MG63 (cell line): ENCODE data around the gene KIF12. TPM values are rescaled to one million over a fixed set of nuclear protein-coding genes. Genes with fewer than 3 reads are reported as not detected.
A peak's percentile ranks its signal among the peaks of the same experiment; 100 is the strongest.
"Not testable (repeated sequence)": the region's sequence is repeated elsewhere in the genome, so short reads cannot be mapped to it uniquely, and the experiment has no call there.

Experiments
- DNase-seq: peaks from one replicate; pipeline ENCODE4 v3.0.0-alpha.2; 2020
- H3K27me3 ChIP-seq: fragments of 250-450 bp; sonication (Bioruptor Pico); 2 replicates; pipeline ENCODE4 v1.5.1; 2020; ENCODE audit warnings: mild to moderate bottlenecking, moderate library complexity
- H3K36me3 ChIP-seq: fragments of 250-450 bp; sonication (Bioruptor Pico); 2 replicates; pipeline ENCODE4 v1.5.1; 2020; ENCODE audit warnings: mild to moderate bottlenecking, moderate library complexity
- H3K4me3 ChIP-seq: fragments of 250-450 bp; sonication (Bioruptor Pico); 2 replicates; pipeline ENCODE4 v1.5.1; 2020; ENCODE audit warnings: mild to moderate bottlenecking, moderate library complexity
- H3K9me3 ChIP-seq: fragments of 250-450 bp; sonication (Bioruptor Pico); 2 replicates; pipeline ENCODE4 v1.5.1; 2020; ENCODE audit warnings: mild to moderate bottlenecking, moderate library complexity
- total RNA-seq: library from RNA; depleted of rRNA; stranded (reverse); fragments of >200 nt; shearing (Covaris generic); gene quantifications from 2 replicates; pipeline ENCODE4 v1.2.3, GENCODE V29; 2014; ENCODE audit warnings: low replicate concordance; rRNA removed

KIF12 gene
- total RNA-seq, result not detected in 2 replicates

DNA sequence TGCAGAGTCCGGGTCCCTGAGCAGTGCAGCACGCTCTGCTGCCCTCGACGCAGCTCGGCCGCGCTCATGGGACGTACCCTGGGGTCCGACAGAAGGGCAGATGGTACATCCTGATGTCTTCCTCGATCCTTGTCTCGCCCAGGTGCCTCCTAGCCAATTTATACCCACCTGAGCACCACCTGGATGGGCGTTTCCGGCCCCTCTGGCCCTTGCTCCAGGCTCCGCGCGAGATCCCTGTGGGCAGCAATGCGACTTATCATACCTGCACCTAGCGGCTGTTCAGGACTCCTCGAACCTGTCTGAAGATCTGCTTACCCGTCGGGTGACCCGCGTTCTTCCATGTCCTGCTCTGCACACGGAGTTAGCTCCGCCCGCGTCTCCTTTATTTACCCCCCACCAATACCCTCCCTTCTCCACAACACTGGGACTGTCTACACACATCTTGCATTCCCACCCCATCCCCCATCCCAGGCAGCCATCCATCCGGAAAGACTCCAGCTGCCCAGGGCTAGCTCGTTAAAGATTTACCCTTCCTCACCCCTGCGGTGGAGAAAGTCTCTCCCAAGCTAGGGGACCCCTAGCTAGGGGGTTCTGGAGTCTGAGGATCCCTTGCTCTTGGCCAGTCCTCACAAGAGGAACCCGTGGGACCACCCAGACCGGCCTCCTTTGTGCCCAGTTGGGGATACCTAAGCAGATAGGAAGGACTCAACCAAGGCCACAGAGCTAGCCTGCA lies at the start of gene KIF12:
KIF12 (minus strand) TSS at position 357 of the 733 bp plus-strand sequence; CDS start at position 341, 16 bp downstream.
- Histone ChIP-seq H3K27me3 (no peaks in the 10 kb centered on the region), H3K36me3 (no peaks in the 10 kb centered on the region), H3K9me3 (peaks cover 6% of the 10 kb centered on the region), H3K4me3 (peak within 1 kb of the TSS; percentile 16; the same call in 1 of the 2 replicates)
- no peak for DNase-seq

DNA sequence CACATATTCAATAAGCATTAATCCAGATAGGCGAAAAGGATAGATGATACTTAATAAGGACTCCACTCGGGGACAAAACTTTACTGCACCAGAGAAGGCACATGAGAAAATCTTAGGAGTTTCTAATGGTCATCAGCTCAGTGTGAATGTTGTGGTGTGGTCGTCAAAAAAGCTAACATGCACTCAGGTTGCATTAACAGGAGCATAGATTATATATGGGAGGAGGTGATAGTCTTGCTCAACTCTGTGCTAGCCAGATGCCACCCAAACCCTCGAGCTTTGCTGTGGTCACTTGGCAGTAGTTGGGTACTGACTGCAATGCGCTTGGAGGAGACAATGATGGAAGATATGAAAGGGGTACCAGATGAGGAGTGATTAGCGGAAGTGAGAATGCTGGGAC lies 47.6 kb upstream of the KIF12 start:
- no peak for DNase-seq
- Histone ChIP-seq H3K4me3 (no peak overlapping the region), H3K9me3 (no peaks in the 10 kb centered on the region), H3K36me3 (no peaks in the 10 kb centered on the region), H3K27me3 (peaks cover 2% of the 10 kb centered on the region; the same call in 1 of the 2 replicates)

DNA sequence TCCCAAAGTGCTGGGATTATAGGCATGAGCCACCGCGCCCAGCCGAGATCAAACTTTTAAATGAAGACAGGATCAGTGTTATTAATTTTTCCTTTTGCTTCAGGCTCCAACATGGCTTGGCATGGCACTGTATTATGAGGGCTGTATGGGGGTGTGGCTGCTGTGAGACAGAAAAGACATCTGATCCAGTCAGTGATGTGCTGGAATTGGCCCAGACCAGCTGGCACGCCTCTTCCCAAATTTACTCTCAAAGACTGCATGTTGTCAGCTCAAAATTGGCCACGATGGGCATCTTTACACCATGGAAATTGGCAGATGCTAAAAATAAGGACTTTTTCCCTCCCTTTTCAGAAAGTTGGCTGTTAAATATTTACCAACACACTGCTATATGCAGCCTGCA lies 44.1 kb upstream of the KIF12 start:
- Histone ChIP-seq H3K36me3 (no peaks in the 10 kb centered on the region), H3K9me3 (no peaks in the 10 kb centered on the region), H3K4me3 (no peak overlapping the region), H3K27me3 (peaks cover 2% of the 10 kb centered on the region)
- peak; percentile 49 for DNase-seq

DNA sequence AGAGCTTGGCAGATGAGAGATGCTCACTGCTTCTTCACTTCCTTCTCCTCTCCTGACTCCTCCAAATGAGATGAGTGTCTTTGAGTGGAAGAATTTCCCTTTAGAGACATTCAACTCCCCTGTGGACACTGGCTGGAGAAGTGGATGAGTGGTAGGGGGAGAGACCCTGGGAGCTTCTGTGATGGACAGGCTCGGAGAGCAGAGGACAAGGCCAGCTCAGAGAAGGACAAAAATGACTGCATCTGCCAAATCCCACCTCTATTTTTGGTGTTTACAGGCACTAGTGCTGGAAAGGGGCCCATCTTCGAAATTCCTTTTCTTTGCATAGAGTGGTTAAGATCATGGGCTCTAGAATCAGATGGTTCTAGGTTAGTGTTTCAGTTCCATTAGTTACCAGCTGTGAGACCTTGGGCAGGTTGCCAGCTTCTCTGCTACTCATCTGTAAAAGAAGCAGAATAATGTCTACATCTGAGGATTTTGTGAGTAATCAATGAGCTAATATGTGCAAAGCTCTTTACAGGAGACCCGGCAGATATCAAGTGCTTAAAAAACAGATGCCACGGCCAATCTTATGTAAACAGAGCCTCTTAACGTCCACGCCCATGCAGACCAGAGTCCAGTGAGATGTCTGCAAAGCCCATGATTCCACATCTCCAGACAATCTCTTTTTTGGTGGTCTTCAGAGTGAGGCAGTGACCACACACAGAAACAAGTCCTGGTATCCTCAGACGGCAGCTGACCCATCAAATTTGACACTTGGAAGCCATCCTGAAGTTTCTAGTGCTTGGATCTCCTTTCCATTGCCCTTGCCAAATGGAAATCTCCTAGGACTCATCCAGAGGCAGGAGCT lies 42.7 kb upstream of the KIF12 start:
- Histone ChIP-seq H3K9me3 (no peaks in the 10 kb centered on the region), H3K36me3 (no peaks in the 10 kb centered on the region), H3K27me3 (peaks cover 2% of the 10 kb centered on the region), H3K4me3 (no peak overlapping the region)
- DNase-seq, result peak; percentile 79

DNA sequence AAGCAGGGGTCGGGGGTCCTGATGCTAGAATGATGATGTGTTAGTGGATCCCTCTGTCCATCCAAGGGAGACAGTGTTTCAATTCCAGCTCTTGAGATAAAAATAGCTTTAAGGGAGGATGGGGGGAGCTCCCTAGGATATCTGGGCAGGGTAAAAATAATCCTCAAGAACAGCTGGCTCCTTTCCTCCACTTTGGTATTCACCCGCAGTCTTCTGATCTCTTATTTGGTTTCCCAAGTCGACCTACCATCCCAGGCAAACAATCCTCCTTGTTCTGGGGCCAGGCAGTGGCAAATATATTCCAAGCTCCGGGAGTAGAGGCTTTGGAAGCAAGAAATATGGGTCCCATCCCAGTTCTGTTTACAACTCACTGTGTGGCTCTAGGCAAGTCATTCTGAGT lies 41.8 kb upstream of the KIF12 start:
- DNase-seq, result no peak
- peaks cover 2% of the 10 kb centered on the region for H3K27me3 ChIP-seq
- H3K36me3 ChIP-seq, result no peaks in the 10 kb centered on the region
- no peak overlapping the region for H3K4me3 ChIP-seq
- no peaks in the 10 kb centered on the region for H3K9me3 ChIP-seq

DNA sequence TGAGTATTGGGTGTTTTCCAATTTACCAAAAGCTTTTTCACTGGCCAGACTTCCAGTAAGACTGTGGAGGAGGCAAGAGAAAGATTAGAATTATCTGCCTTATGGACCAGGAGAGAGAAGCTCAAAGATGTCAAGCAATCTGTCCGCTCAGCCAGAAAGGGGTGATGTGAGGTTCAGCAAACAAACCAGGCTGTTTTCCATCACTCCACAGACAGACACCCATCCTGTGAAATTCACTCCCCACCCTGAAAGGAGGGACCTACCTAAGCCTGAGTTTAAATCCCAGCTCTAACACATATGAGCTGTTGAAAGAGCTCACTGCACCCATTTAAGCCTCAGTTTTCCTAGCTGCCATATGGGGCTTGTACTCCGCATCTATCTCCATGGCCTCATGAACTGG lies 41.3 kb upstream of the KIF12 start:
- H3K4me3 ChIP-seq, result no peak overlapping the region
- peaks cover 2% of the 10 kb centered on the region for H3K27me3 ChIP-seq
- no peaks in the 10 kb centered on the region for H3K36me3 ChIP-seq
- H3K9me3 ChIP-seq, result no peaks in the 10 kb centered on the region
- no peak for DNase-seq

DNA sequence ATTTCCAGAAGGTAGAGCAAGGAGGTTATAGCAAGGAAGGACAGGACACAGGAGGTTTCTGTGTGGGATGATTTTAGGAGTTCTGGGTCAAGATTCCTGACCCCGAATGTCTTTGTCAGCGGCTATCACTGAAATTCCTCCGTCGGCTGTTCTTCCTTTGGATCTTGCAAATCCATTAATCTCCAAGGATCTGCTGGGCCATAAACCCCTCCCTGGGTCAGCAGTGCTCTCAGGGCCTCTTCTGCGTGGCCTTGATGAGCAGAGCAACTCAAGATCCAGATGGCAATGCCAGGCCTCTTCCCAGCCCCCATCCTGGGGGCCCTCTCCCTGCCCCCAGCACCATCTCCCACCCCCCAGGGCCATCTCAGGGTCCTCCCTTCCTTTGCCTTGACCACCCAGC lies 40.0 kb upstream of the KIF12 start:
- no peak for DNase-seq
- no peaks in the 10 kb centered on the region for H3K9me3 ChIP-seq
- no peaks in the 10 kb centered on the region; the same call in 1 of the 2 replicates for H3K27me3 ChIP-seq
- no peaks in the 10 kb centered on the region for H3K36me3 ChIP-seq
- no peak overlapping the region for H3K4me3 ChIP-seq

DNA sequence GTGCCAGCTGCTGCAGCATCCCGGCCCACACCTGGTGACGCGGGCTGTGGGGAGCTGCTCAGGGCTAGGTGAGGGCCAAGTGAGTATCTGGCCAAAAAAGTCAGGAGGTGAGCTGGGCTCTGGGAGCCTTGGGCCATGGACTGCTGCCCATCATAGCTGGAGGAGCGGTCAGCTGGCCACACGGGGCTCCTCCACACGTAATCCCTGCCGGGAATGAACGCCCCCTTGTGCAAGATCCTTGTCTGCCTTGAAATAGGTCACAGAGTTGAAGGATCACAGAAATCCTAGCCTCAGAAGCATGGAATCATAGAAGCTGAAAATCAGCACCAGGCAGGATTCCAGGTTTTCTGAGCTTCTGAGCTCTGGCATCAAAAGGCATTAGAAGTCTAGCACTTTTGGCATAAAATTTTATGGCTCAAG lies 39.5 kb upstream of the KIF12 start:
- Histone ChIP-seq H3K27me3 (no peaks in the 10 kb centered on the region; the same call in 1 of the 2 replicates), H3K36me3 (no peaks in the 10 kb centered on the region), H3K9me3 (no peaks in the 10 kb centered on the region), H3K4me3 (no peak overlapping the region)
- DNase-seq, result no peak

DNA sequence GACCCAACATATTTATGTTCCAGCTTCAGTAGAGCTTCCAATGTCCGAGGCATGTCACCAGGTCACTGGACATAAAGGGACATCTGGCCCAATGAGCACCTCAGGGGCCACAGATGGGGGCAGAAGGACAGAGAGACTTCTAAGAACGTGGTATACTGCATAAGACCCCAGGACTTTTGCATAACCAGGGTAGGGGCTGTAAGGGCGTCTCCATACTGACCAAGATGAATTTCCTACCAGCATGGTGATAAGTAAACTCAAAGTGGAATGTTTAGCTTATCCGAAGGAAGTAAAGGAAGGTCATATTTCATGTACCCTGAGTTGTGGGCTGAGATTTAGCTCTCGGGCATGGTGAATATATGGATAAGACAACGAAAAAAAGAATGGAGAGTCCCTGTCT lies 38.7 kb upstream of the KIF12 start:
- H3K4me3 ChIP-seq, result no peak overlapping the region
- H3K27me3 ChIP-seq, result no peaks in the 10 kb centered on the region; the same call in 1 of the 2 replicates
- no peak for DNase-seq
- no peaks in the 10 kb centered on the region for H3K36me3 ChIP-seq
- no peaks in the 10 kb centered on the region for H3K9me3 ChIP-seq

DNA sequence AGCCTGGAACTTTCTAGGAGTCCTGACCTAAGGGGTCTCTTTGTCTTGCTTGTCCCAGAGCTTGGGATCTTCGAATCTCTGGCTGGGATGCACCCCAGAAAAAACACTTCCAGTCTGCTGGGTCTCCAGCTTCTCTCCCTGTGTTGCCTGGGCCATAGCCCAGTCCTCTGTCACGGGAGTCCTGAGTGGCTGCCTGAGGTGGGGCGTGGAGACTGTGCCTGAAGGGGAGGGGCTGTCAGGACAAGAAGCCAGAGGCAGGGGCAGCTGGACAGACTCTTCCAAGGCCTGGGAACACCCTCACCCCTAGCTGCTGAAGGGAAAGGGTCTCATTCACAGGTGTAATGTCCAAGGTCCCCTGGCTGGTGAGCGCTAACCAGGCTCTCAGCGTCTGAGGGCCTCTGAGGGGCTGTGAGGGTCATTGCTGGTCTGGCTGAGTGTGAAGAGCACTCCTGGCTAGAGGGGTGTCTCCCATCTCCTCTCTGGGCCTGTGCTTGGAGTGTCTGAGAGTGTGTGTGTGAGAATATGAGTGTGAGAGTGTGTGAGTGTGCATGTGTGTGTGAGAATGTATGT lies 35.8 kb upstream of the KIF12 start:
- Histone ChIP-seq H3K9me3 (no peaks in the 10 kb centered on the region), H3K27me3 (no peaks in the 10 kb centered on the region), H3K36me3 (no peaks in the 10 kb centered on the region), H3K4me3 (no peak overlapping the region)
- no peak for DNase-seq

DNA sequence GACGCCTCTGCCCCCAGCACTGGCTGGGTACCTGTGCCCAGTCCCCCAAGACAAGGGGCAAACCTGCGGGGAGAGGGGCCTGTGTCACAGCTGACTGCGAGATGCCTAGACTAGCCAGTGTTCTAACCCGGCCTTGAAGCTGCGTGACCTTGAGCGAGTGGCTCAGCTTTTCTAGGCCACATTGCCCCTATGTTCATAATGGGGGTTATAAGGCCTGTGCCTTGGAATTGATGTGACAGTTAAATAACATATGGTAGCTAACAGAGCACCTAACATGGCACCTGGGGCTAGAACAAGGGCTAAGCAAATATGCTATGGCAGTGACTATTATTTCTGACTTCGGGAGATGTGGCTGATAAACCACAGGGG lies 33.4 kb upstream of the KIF12 start:
- no peak overlapping the region for H3K4me3 ChIP-seq
- H3K27me3 ChIP-seq, result no peaks in the 10 kb centered on the region
- no peaks in the 10 kb centered on the region for H3K36me3 ChIP-seq
- H3K9me3 ChIP-seq, result no peaks in the 10 kb centered on the region
- DNase-seq, result no peak

DNA sequence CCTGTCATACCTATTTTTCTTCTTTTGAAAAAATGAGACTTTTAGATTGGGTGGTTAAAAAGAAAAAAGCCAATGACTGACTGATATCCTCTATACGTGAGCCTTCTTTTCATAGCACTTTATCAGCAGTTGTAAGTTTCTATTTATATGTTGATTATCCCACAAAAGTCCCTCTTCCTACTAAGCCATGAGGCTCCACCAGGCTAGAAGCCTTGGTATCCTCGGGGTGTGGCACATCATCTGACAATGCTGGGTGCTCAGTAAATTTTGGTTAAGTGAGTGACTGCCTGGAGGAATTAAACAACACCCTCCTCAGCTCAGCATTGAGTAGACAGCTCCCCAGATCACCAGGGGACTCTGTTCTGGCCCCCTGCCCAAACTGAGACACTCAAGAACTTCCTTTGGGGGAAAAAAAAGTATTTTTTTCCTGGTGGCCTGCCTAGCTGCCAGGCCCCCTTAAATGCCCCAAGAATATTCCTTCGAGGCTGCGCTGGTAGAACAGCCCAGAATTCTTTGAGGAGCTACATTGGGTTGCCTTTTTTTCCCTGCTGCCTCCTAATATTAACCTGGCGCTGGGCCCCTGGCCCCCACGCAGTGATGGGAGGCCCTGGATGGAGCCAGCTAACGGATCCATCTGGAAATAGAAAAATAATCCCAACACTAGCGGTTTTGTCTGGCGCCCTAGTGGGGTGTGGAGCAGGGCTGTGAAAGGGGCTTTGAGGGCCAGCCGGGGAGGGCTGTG lies 32.9 kb upstream of the KIF12 start:
- H3K9me3 ChIP-seq, result no peaks in the 10 kb centered on the region
- H3K4me3 ChIP-seq, result no peak overlapping the region
- no peak for DNase-seq
- H3K27me3 ChIP-seq, result no peaks in the 10 kb centered on the region
- H3K36me3 ChIP-seq, result no peaks in the 10 kb centered on the region

DNA sequence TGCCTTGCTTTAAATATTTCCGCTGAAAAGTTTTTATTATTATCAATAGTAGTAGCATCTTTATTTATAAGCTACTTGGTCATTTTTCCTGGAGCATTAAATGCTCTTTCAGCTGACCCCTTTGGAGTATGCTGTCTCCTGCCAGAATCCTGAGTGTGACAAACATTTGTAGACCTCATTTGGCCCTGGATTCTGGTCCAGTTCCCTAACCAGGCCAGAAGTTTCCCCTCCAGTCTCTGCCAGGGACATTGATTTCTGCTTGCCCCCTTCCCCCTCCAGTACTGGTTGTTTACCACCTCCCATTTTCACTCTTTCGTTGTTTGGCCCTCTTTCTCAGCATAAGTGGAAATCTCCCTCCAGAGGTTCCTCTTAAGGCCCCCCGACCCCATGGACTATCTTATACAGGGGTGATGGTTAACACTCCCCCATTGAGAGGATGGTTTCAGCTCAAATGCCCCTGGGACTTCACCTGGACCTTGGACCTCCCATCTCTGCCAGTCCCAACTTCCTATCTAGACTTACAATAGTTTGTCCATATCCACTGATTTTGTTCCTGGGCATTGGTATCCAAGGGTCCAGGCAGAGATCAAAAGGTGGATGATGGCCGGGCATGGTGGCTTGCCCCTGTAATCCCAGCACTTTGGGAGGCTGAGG lies 31.7 kb upstream of the KIF12 start:
- no peaks in the 10 kb centered on the region for H3K9me3 ChIP-seq
- H3K36me3 ChIP-seq, result no peaks in the 10 kb centered on the region
- no peak for DNase-seq
- H3K27me3 ChIP-seq, result no peaks in the 10 kb centered on the region
- H3K4me3 ChIP-seq, result no peak overlapping the region

DNA sequence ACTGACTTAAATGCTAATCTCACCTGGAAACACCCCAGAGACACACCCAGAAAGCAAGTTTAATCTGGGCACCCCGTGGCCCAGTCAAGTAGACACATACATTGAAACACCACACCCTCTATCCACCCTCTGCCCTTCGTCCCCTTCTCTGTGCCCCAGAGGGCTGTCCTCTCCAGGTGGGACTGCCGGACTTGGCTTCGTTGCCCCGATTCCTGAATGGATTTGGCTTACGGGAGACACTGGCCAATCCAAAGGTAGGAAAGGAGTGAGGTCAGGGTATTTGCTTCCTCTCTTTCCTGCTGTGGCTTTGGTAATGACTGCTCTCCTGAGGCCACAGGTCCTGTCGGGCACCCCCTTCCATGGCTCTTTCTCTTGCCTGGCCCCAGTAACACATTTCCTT lies 31.0 kb upstream of the KIF12 start:
- no peak overlapping the region for H3K4me3 ChIP-seq
- no peak for DNase-seq
- no peaks in the 10 kb centered on the region for H3K36me3 ChIP-seq
- no peaks in the 10 kb centered on the region for H3K27me3 ChIP-seq
- H3K9me3 ChIP-seq, result no peaks in the 10 kb centered on the region

DNA sequence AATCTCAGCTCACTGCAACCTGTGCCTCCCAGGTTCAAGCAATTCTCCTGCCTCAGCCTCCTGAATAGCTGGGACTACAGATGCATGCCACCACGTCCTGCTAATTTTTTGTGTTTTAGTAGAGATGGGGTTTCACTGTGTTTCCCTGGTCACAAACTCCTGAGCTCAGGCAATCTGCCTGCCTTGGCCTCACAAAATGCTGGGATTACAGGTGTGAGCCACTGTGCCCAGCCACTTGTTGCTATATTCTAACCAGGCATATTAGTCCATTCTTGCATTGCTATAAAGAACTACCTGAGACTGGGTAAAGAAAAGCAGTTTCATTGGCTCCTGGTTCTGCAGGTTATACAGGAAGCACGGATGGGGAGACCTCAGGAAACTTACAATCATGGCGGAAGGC lies 29.7 kb upstream of the KIF12 start:
- H3K36me3 ChIP-seq, H3K27me3 ChIP-seq, H3K9me3 ChIP-seq, H3K4me3 ChIP-seq, DNase-seq: not testable (repeated sequence)

DNA sequence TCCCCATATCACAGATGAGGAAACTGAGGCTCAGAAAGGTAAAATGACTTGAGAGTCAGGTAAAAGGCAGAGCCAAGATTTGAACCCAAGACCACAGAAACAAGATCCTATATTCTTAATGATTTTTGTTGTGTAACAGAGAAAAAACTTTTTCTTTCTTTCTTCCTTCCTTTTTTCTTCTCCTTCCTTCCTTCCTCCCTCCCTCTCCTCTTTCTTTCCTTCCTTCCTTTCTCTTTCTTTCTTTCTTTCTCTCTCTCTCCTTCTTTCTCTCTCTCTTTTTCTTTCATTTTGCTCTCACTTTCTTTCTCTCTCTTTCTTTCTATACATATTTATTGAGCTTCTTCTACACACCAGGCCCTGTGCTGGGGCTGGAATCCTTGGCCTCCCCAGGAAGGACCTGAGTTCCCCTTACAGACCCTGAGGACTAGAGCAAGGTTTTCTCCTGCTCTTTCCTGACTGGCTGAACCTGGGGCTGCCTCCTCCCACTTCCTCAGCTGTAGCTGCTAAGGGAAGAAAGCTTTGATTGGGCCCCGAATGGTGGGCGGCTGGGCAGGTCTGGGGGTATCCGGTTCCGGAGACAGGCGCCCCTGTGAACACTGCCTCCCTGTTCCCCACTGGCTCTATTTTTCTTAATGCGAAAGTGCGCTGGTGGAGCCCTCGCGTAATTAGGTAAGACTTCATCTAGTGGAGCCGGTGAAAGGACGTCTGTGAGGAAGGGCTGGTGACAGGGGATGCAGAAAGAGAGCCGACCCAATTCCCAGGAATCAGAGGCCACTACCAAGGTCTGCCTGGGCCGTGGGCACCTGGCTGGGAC lies 27.4 kb upstream of the KIF12 start:
- H3K36me3 ChIP-seq, result no peaks in the 10 kb centered on the region

More for the DNA sequence above, 27.4 kb upstream of the KIF12 start:
- no peak overlapping the region for H3K4me3 ChIP-seq
- H3K27me3 ChIP-seq, result no peaks in the 10 kb centered on the region
- H3K9me3 ChIP-seq, result no peaks in the 10 kb centered on the region
- DNase-seq, result no peak
